Stimulated activated CD4-positive, alpha-beta T cell treated with anti-CD3 and anti-CD28 coated beads, Interleukin-2, amount 100 ng/mL, for 48 hours (primary cell): ENCODE measurements around the gene RETREG3.
"Not testable (repeated sequence)": the region's sequence is repeated elsewhere in the genome, so short reads cannot be mapped to it uniquely, and the experiment has no call there.

Source experiments
- DNase-seq, 2 donors: peaks; one replicate each; pipeline ENCODE4 v3.0.0-alpha.2; 2020

Gene RETREG3

DNA sequence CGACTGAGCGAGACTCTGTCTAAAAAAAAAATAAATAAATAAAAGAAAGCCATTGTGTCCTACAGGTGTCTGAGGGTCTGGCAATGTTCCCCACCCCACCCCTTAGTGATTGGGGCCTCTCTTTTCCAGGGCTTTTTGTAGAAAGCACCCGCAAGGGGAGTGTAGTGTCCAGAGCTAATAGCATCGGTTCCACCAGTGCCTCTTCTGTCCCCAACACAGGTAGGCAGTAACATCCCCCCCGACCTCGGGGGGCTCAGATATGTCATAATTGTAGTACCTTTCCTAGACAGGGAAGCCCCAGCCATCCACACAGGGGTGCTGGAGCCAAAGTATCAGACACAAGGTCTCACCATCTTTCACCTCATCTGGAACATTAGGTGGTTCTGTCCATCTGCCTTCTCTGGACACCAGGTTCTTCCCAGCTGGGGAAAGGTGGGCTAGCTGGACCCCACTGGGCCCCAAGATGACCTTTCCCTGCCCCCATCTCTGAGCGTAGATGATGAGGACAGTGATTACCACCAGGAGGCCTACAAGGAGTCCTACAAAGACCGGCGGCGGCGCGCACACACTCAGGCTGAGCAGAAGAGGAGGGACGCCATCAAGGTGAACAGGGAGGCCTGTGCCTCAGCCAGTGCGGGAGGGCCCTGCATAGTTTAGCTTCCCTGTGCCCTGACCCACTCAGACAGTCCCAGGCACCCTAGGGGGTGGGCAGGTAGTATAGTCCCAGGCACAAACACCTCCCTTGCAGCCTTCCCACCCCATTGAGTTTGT is 40.6 kb downstream of the RETREG3 start:
- DNase-seq, result no peak

DNA sequence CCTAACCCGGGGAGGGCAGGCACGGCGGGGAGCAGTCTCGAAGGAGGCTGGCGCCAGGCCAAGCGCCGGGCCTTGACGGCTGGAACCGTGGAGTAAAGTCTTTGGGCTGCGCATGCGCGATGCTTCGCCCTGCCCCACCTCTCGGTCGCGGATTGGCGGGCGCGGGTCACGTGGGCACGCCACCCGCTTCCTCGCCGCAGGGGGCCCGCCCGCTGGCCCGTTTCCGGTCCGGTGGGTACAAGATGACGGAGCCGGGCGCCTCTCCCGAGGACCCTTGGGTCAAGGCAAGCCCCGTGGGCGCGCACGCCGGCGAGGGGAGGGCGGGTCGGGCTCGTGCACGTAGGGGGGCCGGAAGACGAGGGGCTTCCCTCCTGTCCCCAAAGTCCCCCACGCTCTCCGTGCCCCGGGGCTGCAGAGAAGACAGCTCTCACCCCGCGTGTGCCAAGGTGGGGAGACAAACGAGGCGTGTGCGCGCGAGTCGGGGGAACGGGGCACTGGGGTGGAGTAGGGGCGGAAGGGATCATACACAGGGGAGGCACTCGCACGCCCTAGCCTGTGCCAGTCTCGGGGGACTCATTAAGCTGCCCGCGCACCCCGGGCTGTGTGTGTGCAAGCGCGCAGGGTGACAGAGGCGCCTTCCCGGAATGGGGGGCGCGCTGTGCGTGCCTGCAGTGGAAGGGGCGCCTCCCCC is 42.1 kb downstream of the RETREG3 start, which contains the start of gene MLX:
MLX (plus strand) TSS at position 218 of the 691 bp plus-strand sequence; CDS start at position 243, 25 bp downstream.
- DNase-seq, result peak; percentile 89 to 92

DNA sequence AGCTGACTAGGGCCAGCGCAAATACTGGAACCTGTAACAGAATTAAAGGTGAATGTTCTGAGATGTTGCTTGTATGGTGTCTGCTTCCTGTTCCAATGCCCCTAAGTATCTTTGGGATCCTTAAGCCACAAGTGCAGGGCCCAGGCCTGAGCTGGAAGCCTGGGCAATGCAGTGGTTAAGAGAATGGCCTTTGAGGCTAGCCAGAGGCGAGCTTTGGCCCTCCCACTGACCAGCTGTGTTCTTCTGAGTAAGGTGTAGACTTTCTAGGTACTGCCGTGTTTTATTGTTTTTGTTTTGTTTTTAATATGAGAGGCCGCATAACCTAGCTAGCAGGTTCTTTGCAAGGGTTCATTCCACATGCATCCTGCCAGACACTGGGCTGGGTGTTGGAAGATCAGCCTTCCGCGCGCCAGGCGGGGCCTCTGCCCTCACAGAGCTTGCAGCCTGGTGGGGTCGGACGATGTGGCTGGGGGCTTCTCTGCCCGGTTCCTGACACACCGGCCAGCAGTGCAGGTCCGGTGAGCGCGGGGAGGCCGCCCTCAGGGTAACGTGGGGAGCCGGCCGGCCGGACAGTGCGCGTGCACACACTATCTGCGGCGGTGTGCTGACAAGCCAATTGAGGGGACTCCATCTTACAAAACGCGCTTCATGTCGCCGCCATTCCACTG is 42.8 kb downstream of the RETREG3 start:
- DNase-seq, result no peak

DNA sequence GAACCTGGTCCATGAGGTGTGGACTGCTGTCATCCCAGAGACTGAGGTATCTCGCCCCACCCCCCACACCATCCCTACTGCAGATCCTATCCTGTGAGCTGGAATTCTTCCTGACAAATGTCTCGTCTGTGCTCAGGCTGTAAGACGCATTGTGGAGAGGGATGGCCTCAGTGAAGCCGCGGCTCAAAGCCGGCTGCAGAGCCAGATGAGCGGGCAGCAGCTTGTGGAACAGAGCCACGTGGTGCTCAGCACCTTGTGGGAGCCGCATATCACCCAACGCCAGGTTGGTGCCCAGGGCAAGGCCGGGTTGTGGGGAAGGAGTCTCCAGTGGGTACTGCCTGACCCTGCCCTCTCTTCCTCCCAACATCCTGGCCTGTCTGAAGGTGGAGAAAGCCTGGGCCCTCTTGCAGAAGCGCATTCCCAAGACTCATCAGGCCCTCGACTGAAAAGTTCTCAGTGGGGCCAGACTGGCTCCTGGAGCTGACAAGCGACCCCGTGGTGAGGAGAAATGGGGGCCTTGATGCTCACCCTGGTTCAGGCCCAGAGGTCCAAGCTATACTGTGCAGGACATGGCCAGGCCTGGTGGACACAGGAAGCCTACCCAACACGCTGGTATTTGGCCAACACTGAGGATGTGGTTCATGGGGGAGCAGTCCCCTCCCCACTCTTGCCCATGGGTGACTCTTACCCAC is 43.5 kb downstream of the RETREG3 start:
- DNase-seq, result no peak

DNA sequence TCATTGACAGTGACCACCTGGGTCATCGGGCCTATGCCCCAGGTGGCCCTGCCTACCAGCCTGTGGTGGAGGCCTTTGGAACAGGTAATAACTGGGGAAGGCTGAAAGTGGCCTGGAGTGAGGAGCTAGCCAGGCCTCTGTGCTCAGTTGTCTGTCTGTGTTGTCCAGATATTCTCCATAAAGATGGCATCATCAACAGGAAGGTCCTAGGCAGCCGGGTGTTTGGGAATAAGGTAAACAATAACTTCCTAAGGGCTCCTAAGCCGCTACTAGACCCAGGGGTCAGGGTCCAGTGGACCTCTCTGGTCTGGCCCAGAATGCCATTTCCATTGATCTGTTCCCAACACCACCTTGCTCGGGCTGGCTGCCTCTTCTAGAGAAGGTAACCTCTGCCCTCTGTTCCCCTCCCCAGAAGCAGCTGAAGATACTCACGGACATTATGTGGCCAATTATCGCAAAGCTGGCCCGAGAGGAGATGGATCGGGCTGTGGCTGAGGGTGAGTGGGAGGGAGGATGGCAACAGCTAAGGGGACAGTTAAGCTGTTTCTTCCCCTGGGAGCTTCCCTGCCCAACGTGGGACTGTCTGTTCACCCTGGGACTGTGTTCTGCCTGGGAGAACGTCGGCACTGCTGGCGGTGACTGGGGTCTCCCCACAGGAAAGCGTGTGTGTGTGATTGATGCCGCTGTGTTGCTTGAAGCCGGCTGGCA is 44.2 kb downstream of the RETREG3 start:
- DNase-seq, result no peak

DNA sequence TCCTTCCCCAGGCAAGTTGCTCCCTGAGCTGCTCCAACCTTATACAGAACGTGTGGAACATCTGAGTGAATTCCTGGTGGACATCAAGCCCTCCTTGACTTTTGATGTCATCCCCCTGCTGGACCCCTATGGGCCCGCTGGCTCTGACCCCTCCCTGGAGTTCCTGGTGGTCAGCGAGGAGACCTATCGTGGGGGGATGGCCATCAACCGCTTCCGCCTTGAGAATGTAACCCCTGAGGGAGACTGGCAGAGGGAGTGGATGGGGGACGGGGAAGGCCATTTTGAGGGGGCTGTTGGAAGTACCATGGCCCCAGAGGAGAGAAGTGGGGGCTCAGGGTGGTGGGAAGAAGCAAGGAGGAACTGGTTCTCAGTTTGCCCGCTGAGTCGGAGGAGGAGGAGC is 45.2 kb downstream of the RETREG3 start:
- DNase-seq, result no peak

DNA sequence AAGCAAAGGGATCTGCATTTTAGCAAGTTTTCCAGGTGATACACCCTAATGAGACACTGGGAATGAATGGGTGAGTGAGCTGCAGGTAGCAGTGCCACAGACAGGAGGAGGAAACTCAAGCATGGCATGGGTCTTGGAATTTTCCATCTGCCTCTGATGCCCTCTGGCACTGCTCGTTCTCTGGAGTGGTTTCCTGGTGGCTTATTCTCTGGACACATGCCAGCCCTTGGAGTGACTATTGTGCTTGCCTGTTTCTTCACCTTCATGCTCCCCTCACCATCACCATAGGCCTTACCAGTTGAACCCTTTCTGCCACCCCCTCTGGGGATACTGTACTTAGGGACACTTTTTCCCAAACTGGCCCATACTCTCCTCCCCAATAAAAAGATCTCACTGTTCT is 45.6 kb downstream of the RETREG3 start:
- DNase-seq, result no peak

DNA sequence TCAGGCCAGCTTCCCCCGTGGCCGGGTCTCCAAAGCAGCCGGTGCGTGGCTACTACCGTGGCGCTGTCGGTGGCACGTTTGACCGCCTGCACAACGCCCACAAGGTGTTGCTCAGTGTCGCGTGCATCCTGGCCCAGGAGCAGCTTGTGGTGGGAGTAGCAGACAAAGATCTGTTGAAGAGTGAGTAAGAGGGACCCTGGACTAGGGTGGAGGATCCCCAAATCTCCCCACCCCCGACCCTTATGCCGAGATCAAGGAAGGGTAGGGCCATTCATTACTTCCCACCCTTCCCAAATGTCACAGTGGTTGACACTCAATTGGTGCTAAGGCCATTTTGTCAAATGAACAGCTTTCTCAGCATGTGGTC is 46.0 kb downstream of the RETREG3 start:
- no peak for DNase-seq

DNA sequence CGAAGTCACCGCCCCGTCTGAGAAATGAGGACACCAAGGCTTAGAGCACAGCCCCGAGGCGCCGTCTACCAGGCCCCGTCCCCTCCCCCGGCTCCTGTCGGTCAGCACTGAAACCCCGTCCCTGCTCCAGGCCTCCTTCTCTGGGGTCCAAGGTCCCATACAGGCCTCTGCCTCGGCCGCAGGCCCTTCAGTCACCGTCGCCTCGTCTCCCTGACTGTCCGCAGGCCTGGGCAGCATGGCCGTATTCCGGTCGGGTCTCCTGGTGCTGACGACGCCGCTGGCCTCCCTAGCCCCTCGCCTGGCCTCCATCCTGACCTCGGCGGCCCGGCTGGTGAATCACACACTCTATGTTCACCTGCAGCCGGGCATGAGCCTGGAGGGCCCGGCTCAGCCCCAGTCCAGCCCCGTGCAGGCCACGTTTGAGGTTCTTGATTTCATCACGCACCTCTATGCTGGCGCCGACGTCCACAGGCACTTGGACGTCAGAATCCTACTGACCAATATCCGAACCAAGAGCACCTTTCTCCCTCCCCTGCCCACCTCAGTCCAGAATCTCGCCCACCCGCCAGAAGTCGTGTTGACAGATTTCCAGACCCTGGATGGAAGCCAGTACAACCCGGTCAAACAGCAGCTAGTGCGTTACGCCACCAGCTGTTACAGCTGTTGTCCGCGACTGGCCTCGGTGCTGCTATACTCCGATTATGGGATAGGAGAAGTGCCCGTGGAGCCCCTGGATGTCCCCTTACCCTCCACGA is 46.6 kb downstream of the RETREG3 start:
- no peak for DNase-seq

DNA sequence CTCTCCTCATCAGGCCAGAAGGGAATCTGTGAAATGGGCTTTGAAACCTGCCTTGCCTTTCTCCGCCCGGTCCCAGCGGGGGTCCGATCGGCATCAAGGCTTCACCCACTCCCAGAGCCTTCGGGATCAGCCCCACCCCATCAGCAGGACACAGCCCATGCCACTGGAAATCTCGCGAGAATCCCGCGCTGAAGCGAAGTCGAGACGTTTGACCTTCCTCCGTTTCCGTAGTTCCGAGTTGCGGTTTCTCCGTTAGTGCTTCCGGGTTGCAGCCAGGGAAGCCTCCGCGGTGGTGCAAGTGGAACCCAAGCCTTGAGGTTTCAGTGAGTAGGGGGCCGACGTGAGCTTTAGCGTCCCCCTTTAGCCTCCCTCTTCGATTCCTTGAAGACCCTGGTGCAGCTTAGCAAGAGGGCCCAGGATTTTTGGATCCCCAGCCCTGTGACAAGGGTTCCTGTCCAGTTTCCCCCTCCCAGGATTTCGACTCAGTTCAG is 47.2 kb downstream of the RETREG3 start, which contains the start of gene COASY:
COASY (plus strand) TSS at position 252 of the 491 bp plus-strand sequence. CDS start 475 bp downstream, outside the sequence.
- DNase-seq, result peak; percentile 91 to 94

DNA sequence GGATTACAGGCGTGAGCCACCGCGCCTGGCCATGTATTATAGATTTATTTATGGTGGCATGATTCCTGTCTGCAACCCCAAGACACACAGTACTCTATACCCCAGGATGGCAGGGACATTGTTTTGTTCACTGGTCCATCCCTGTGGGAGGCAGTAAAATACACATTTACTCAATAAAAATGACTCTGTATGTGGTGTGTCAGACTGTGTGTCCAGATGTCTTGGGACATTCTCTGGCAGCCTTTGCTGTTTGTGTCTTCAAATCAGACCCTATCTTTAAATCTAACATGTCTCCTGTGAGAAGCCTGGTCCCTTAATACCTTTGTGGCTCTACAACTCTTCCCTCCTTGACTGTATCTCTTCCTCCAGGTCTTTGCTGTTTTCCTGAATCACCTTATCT is 48.9 kb downstream of the RETREG3 start:
- no peak for DNase-seq

DNA sequence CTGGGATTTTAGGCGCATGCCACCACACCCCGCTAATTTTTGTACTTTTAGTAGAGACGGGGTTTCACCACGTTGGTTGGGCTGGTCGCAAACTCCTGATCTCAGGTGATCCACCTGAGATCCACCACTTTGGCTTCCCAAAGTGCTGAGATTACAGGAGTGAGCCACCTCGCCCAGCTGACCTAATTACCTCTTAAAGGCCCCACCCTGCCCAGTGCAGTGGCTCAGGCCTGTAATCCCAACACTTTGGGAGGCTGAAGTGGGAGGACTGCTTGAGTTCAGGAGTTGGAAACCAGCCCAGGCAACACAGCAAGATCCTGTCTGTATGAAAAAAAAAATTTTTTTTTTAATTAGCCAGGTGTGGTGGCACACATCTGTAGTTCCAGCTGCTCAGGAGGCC is 50.1 kb downstream of the RETREG3 start:
- DNase-seq, result no peak

DNA sequence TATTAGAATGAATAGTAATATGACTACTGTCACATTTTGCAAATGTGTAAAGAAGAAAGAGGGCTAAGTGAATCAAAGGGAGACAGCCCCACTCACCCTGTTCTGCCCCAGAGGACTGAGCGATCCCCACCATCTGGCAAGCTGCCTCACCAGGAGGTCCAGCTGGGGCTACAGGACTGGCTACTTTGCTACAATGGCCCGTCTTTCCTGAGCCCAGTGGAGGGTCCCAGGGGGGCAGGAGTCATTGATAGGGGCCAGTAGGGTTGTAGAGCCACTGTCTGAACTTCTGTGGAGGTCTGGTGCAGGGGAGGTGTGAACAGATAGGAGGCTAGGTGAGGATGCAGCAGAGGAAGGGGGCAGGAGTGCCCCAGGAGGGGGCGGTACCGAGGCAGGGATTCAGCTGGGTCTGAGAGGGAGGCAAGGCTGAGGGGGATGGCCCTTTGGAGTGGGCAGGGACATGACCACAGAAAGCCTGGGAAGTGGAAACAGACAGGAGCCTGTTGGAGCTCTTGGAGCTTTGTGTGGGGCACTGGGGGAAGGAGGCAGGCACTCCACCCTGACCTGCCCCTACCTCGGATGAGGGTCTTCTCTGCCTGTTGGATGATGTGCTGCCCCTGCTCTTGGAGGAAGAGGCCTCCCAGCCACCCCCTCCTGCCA is 53.1 kb downstream of the RETREG3 start:
- not testable (repeated sequence) for DNase-seq

DNA sequence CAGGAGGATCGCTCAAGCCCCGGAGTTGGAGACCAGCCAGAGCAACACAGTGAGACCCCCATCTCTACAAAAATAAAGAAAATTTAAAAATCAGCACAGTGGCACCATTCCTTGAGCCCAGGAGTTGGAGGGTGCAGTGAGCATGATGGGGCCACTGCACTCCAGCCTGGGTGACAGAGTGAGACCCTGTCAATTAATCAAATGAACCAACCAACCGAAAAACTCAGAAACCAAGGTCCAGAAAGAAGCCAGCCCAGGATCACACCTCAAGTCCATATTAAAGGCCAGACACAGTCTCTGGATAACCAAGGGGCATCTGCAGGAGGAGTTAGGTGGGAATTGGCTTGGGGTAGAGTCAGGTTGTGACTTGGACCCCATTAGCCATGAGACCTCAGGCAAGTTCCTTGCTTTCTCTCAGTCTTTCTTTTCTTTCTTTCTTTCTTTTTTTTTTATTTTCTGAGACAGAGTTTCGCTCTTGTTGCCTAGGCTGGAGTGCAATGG is 54.0 kb downstream of the RETREG3 start:
- no peak for DNase-seq

DNA sequence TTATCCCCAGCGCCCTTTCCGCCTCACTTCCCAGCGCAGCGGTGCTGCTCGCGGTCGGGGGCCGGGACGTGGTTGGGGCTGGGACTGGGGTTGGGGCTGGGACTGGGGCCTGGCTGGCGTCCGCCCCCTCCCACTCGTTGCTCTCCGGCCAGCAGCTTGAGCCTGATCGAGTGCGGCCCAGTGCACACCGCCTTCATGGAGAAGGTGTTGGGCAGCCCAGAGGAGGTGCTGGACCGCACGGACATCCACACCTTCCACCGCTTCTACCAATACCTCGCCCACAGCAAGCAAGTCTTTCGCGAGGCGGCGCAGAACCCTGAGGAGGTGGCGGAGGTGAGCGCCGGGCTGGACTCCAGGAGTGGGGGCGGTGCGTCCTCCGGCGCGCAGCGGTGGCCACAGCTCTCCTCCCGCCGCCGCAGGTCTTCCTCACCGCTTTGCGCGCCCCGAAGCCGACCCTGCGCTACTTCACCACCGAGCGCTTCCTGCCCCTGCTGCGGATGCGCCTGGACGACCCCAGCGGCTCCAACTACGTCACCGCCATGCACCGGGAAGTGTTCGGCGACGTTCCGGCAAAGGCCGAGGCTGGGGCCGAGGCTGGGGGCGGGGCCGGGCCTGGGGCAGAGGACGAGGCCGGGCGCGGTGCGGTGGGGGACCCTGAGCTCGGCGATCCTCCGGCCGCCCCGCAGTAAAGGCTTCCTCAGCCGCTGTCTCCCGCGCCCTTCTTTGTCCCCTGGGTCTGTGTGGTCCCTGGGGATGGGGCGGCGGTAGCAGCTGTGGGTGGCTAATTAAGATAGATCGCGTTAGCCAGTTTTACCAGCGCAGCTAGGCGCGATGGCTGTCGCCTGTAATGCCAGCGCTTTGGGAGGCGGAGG is 54.7 kb downstream of the RETREG3 start:
- peak; percentile 62 to 65 for DNase-seq

DNA sequence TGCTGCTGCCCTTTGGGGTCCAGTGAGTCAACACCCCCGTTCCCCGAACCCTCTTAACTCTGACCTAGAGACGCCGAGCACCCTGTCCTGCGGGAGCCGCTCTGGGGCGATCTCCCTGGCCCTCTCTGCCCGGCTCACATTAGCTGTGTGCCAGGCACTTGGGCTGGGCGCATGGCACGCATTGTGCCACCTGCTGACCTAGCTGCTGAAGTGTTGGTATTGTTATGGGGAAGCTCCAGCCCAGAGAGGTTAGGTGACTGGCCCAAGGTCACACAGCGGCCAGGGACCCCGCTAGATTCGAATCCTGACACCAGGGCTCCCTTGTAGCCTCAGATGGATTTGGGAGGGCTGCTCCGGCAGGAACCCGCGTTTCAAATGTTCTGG is 55.3 kb downstream of the RETREG3 start:
- DNase-seq, result no peak

DNA sequence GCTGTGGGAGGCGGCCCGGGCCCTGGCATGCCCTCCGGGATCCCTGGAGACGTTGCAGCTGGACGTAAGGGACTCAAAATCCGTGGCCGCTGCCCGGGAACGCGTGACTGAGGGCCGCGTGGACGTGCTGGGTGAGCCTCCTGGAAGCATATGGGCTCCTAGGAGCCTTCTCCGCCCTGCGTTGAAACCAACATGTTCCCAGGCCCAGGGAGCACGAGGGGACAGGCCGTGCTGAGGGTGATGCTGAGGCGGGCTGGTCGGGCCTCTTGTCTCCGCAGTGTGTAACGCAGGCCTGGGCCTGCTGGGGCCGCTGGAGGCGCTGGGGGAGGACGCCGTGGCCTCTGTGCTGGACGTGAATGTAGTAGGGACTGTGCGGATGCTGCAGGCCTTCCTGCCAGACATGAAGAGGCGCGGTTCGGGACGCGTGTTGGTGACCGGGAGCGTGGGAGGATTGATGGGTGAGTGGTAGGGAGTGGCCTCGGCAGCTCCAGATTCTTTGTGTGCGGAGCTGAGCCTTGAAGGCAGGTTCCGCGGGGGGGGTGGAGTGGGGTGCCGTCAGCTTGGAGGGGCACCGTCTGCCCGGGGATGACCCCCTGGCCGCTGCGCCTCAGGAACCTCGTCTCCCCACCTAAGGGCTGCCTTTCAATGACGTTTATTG is 55.9 kb downstream of the RETREG3 start:
- DNase-seq, result no peak

DNA sequence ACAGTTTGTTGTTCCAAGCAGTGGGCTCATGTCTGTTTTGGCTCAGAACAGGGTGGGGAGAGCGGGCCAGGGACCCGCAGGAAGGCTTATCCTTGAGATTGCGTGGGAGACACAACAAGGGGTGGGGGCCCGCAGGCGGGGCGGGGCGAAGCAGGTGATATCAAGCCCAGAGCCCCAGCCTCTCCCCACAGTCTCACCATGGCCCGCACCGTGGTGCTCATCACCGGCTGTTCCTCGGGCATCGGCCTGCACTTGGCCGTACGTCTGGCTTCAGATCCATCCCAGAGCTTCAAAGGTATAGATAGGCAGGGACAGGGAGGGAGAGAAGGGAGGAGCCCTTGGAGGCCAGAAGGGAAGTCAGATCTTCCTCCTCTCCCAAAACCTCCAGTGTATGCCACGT is 56.4 kb downstream of the RETREG3 start, which contains the start of gene HSD17B1:
HSD17B1 (plus strand) TSS at position 188 of the 400 bp plus-strand sequence; CDS start at position 199, 11 bp downstream.
- DNase-seq, result not testable (repeated sequence)
